Naive B cell (primary cell): ENCODE data around the gene MCFD2. TPM values are rescaled to one million over a fixed set of nuclear protein-coding genes. Genes with fewer than 3 reads are reported as not detected.
A peak's percentile ranks its signal among the peaks of the same experiment; 100 is the strongest.

Experiments
- ATAC-seq, 2 donors: fragments of 150-1000 bp; cut with Tn5 transposase; 2 replicates each; pipeline ENCODE4 v1.10.0; 2021; ENCODE audit warnings: low read depth in 2 of 2, mild to moderate bottlenecking in 2 of 2, moderate library complexity in 2 of 2
- DNase-seq: peaks from one replicate; pipeline ENCODE4 v3.0.0; 2022
- H3K27ac Mint-ChIP-seq, 6 donors: one replicate each; pipeline ENCODE4 v1.8.0; 2020 to 2022; ENCODE audit warnings: mild to moderate bottlenecking in 6 of 6, mixed read lengths in 6 of 6, moderate library complexity in 5 of 6, inconsistent platforms in 2 of 6
- H3K27me3 Mint-ChIP-seq, 3 donors: one replicate each; pipeline ENCODE4 v1.8.0; 2021 to 2022; ENCODE audit warnings: mixed read lengths in 3 of 3, mild to moderate bottlenecking in 1 of 3
- H3K36me3 Mint-ChIP-seq, 2 donors: one replicate each; pipeline ENCODE4 v1.8.0; 2020 to 2022; ENCODE audit warnings: mixed read lengths in 2 of 2, inconsistent platforms in 1 of 2, mild to moderate bottlenecking in 1 of 2
- H3K4me1 Mint-ChIP-seq, 3 donors: one replicate each; pipeline ENCODE4 v1.8.0; 2020 to 2022; ENCODE audit warnings: mixed read lengths in 3 of 3, inconsistent platforms in 1 of 3, mild to moderate bottlenecking in 1 of 3, moderate library complexity in 1 of 3
- H3K4me3 Mint-ChIP-seq, 8 donors: one replicate each; pipeline ENCODE4 v1.8.0; 2020 to 2022; ENCODE audit warnings: mild to moderate bottlenecking in 8 of 8, mixed read lengths in 8 of 8, moderate library complexity in 8 of 8, inconsistent platforms in 2 of 8
- H3K9me3 Mint-ChIP-seq, 7 donors: one replicate each; pipeline ENCODE4 v1.8.0; 2020 to 2022; ENCODE audit warnings: mixed read lengths in 7 of 7, mild to moderate bottlenecking in 5 of 7, inconsistent platforms in 2 of 7, moderate library complexity in 1 of 7
- polyA plus RNA-seq, 6 donors: library from polyadenylated mRNA; unstranded; fragments of 300-500 nt; fragmentation: Illumina TruSeq; gene quantifications; one replicate each; pipeline ENCODE4 v1.2.3, GENCODE V29; 2021; ENCODE audit warnings: low read depth in 6 of 6

The MCFD2 gene
- polyA plus RNA-seq, 6 donors from 2014 or later, result 26.3 to 43.3 (median 33.1) TPM

DNA sequence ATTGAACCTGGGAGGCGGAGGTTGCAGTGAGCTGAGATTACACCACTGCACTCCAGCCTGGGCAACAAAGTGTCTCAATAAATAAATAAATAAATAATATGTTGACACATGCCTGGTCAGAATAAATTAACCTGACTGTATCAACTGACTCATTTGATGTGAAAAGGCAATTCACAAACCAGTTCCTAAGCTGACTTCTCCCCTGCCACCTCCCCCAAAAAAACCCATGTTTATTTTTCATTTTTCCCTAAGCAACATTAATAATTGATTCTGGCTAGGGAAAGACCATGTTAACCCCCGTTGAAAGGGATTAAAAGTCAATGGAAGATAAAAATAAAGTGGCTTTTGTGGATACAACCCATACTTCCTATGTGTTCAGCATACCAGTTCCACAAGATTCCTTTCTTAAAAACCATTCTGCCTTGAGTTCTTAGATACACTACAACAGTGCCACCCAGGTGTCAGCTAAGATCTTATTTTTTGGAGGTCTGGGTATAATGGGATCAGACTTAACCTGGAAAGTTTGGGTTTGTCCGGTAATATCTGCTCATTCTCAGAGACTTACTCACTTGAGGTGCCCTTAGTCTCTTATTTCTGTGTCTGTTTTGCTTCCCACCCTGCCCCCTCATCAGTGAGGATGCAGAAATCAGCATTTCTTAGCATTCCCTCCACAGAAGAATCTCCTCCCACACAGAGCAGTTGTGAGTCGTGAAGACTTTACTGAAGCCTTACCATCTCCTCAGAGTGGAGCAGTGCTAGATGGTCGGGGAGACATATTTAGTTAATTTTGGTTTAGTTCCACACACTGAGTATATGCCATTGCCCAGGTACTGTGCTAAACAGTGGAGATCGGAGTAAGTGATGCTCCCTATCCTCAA, 10.1 kb upstream of the MCFD2 start:
- Mint-ChIP-seq H3K36me3 (peaks cover 16 to 22% of the 10 kb centered on the region in 2 donors), H3K4me3 (no peak overlapping the region), H3K4me1 (peaks cover 8 to 12% (median 11%) of the 10 kb centered on the region in 3 donors), H3K27ac (peak overlapping the region in 2 of 6 donors; percentile 54 to 60), H3K9me3 (peaks cover 0 to 11% (median 6%) of the 10 kb centered on the region in 7 donors), H3K27me3 (no peaks in the 10 kb centered on the region)
- DNase-seq, result no peak
- no peak for ATAC-seq

DNA sequence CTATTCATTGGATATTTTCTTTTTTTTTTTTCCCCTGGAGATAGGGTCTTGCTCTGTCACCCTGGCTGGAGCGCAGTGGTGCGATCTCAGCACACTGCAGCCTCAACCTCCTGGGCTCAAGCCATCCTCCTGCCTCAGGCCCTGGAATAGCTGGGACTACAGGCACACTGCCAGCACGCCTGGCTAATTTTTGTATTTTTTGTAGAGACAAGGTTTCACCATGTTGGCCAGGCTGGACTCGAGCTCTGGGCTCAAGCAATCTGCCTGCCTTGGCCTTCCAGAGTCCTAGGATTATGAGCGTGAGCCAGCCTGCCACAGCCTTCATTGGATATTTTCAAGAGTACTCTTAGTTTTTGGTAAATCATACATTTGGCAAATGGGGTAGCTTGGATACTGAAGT, 9.0 kb upstream of the MCFD2 start:
- no peak overlapping the region for H3K27ac Mint-ChIP-seq
- H3K4me3 Mint-ChIP-seq, result no peak overlapping the region
- peaks cover 0 to 11% (median 6%) of the 10 kb centered on the region in 7 donors for H3K9me3 Mint-ChIP-seq
- no peaks in the 10 kb centered on the region for H3K27me3 Mint-ChIP-seq
- ATAC-seq, result no peak
- peaks cover 16 to 18% of the 10 kb centered on the region in 2 donors for H3K36me3 Mint-ChIP-seq
- H3K4me1 Mint-ChIP-seq, result peaks cover 8 to 20% (median 16%) of the 10 kb centered on the region in 3 donors
- DNase-seq, result no peak

DNA sequence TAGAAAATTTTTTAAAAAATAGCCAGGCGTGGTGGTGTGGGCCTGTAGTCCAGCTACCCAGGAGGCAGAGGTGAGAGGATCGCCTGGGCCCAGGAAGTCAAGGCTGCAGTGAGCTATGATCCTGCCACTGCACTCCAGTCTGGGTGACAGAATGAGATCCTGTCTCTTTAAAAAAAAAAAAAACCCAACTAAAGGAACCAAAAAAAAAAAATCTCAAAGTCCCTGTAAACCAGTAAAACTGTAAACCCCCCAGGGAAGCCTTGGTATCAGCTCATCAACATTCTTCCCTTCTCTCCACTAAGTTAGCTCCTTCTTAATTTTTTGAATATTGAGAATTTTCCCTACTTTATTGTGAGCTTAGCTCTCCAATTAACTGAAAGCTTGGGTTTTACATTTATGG, 8.4 kb upstream of the MCFD2 start:
- peaks cover 0 to 11% (median 6%) of the 10 kb centered on the region in 7 donors for H3K9me3 Mint-ChIP-seq
- peaks cover 8 to 25% (median 18%) of the 10 kb centered on the region in 3 donors for H3K4me1 Mint-ChIP-seq
- no peak overlapping the region for H3K4me3 Mint-ChIP-seq
- no peak overlapping the region for H3K27ac Mint-ChIP-seq
- ATAC-seq (no peak), DNase-seq (no peak)
- peaks cover 16 to 17% of the 10 kb centered on the region in 2 donors for H3K36me3 Mint-ChIP-seq
- H3K27me3 Mint-ChIP-seq, result no peaks in the 10 kb centered on the region

DNA sequence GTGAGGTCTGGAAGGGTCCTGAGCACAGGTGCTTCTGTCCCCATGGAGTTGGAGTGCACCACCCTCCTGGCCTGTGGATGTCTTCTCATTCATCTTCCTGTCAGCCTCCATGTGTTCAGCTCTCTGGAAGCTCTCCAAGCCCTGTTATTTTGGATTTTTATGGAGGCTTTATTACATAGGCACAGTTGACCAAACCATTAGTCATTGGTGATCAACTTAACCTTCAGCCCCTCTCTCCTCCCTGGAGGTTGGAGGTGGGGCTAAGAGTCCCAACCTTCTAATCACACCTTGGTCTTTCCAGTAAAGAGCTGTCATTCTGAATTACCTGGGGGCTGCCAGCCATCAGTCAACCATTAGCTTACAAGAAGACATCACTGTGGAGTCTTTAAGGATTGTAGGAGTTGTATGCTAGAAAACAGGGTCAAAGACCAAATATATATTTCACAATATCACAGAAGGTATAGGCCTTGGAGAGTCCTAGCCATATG, 7.5 kb upstream of the MCFD2 start:
- H3K36me3 Mint-ChIP-seq, result peaks cover 16 to 17% of the 10 kb centered on the region in 2 donors
- DNase-seq (no peak), ATAC-seq (no peak)
- H3K4me1 Mint-ChIP-seq, result peaks cover 13 to 31% (median 21%) of the 10 kb centered on the region in 3 donors
- peaks cover 0 to 11% (median 6%) of the 10 kb centered on the region in 7 donors for H3K9me3 Mint-ChIP-seq
- no peaks in the 10 kb centered on the region for H3K27me3 Mint-ChIP-seq
- no peak overlapping the region for H3K4me3 Mint-ChIP-seq
- H3K27ac Mint-ChIP-seq, result no peak overlapping the region

DNA sequence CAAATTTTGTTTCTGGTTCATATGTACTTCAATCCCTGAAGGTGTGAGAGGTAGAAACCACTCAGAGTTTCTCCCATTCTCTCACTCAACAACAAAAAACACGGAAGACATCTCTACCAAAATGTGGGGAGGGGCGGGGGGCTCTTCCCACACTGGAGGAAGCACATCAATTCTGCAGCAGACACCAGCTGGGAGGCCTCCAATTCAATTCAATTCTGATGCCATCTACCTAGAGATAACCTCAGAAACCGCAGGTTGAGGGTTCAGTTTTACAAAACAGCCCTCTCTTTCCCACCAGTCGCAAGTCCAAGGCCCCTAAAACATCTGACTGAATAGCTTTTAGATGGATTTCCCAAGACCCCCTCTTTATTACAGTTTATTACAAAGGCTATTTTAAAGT, 7.0 kb upstream of the MCFD2 start:
- peak overlapping the region in 1 of 6 donors; percentile 64 for H3K27ac Mint-ChIP-seq
- no peaks in the 10 kb centered on the region for H3K27me3 Mint-ChIP-seq
- peaks cover 17 to 35% (median 26%) of the 10 kb centered on the region in 3 donors for H3K4me1 Mint-ChIP-seq
- DNase-seq (no peak), ATAC-seq (no peak)
- no peak overlapping the region for H3K4me3 Mint-ChIP-seq
- peaks cover 16 to 17% of the 10 kb centered on the region in 2 donors for H3K36me3 Mint-ChIP-seq
- peaks cover 0 to 11% (median 6%) of the 10 kb centered on the region in 7 donors for H3K9me3 Mint-ChIP-seq

DNA sequence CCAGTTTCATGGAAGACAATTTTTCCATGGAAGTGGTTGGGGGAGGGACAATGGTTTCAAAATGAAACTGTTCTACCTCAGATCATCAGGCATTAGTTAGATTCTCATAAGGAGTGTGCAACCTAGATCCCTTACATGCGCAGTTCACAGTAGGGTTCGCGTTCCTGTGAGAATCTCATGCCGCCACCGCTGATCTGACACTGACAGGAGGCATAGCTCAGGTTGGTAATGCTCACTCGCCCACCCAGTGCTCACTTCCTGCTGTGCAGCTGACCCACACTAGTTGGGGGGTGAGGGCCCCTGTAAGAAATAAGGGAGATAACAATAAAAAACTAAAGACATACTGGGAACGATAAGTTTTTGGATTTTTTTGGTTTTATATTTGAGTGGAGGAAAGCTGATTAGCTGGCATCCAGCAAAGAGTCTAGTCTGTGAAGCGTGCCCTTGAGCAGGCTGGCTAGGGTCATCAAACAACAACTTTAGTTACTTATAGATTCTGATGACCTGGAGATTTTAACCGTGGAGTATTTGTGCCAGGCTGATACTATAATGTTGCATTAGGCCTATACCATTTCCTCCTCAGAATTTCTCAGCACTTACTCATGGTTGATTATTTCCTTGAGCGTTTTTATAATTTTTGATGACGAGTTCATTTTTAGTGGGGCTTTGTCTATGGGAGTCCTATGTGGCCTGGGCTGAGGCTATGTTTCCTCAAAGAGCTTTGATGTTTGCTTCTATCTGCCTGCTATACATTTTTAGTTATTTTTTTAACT, 6.3 kb upstream of the MCFD2 start:
- DNase-seq (no peak), ATAC-seq (no peak)
- peaks cover 0 to 8% (median 3%) of the 10 kb centered on the region in 7 donors for H3K9me3 Mint-ChIP-seq
- peaks cover 25 to 43% (median 29%) of the 10 kb centered on the region in 3 donors for H3K4me1 Mint-ChIP-seq
- H3K4me3 Mint-ChIP-seq, result no peak overlapping the region
- H3K27me3 Mint-ChIP-seq, result no peaks in the 10 kb centered on the region
- peak overlapping the region in 2 of 6 donors; percentile 67 to 85 for H3K27ac Mint-ChIP-seq
- peaks cover 11 to 14% of the 10 kb centered on the region in 2 donors for H3K36me3 Mint-ChIP-seq

DNA sequence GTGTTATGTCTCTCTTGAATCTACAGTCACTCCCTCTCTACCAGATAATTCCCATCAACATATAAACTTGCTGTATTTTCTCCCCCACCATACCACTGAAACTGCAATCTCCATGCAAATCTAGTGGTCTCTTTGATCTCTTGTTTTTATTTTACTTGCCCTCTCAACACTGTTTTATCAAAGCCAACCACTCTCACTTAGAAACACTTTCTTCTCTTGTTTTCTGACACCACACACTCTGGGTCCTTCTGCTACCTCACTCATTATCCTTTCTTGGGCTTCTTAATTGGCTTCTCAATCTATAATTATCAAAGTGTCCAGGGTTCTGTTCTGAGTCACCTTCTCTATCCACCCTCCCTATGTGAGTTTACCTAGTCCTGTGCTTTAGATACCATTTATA, 2.0 kb upstream of the MCFD2 start:
- ATAC-seq, result no peak
- H3K27ac Mint-ChIP-seq, result peak overlapping the region in 5 of 6 donors; percentile 45 to 89 (median 66)
- no peaks in the 10 kb centered on the region for H3K27me3 Mint-ChIP-seq
- H3K4me1 Mint-ChIP-seq, result peaks cover 41 to 71% (median 57%) of the 10 kb centered on the region in 3 donors
- no peaks in the 10 kb centered on the region for H3K9me3 Mint-ChIP-seq
- peak overlapping the region; percentile 37 to 98 (median 92) for H3K4me3 Mint-ChIP-seq
- DNase-seq, result no peak
- peaks cover 0 to 4% of the 10 kb centered on the region in 2 donors for H3K36me3 Mint-ChIP-seq

DNA sequence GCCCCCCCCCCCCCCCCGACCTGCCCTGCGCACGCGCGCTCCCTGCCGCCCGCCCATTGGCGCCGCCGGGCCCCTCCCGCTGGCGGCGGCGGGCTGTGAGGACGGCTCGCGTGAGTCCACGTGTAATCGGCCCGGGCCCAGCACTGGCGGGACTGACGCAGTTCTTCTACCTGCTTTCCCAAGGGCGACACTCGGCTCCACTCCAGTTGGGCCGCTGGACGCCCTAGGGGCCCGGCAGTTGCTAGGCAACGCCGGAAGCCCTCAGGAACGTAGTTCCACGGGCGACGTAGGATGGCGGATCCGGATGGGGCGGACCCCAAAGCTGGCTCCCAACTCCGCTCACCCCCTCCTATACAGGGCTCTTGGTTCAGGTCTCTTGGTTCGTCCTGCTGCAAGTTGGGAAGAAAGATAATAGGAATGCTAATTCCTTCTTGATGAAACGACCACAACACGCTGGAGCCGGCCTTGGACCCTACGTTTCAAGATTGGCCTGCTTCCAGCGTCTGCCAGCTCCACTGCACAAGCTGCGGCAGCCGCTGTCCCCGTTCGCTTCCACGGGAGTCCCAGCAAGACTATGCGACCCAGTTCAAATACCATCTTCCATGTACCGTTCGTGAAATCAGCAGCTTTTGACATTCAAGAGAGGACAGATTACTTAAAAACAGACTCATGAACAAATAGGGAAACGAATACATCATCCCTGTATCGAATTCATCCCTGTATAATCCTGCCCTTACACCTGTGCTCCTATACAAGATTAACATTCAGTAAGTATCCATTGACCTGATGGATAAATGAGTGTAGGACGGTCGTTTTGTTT, 415 bp upstream of the MCFD2 start:
- DNase-seq, result peak; percentile 84
- peaks cover 41 to 72% (median 51%) of the 10 kb centered on the region in 3 donors for H3K4me1 Mint-ChIP-seq
- peak; percentile 85 for ATAC-seq
- no peaks in the 10 kb centered on the region for H3K36me3 Mint-ChIP-seq
- no peaks in the 10 kb centered on the region for H3K9me3 Mint-ChIP-seq
- no peaks in the 10 kb centered on the region for H3K27me3 Mint-ChIP-seq
- H3K4me3 Mint-ChIP-seq, result peak overlapping the region; percentile 86 to 98 (median 92)
- H3K27ac Mint-ChIP-seq, result peak overlapping the region; percentile 89 to 98 (median 97)

DNA sequence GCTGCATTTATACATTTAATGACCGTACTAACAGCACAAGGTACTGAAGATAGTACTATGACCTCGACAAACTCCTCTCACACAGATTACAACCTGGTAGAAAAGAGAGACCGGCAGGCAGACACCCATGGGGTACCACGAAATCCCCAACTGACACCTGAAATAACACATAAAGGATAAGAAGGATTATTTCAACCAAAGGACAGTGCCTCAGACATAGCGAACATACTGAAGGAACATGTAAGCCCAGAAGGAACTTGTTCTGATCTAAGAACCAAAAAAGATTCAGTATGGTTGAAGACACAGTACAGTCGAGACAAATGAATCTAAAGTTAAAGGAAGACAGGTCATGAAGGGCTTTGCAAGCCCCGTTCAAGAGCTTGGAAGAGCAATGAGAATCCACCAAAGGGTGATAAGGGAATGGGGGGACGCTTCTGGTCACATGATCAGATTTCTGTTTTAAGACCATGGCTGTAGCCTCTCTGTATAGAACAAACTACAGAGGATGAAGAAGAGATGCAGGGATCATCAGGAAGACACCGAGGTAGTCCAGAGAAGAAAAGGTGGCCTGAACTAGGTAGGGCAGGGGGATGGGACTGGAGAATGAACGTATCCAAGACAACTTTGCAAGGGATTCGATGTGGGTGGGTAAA, 902 bp downstream of the MCFD2 start:
- peak overlapping the region; percentile 84 to 99 (median 92) for H3K27ac Mint-ChIP-seq
- H3K4me1 Mint-ChIP-seq, result peaks cover 37 to 71% (median 54%) of the 10 kb centered on the region in 3 donors
- DNase-seq, result no peak

DNA sequence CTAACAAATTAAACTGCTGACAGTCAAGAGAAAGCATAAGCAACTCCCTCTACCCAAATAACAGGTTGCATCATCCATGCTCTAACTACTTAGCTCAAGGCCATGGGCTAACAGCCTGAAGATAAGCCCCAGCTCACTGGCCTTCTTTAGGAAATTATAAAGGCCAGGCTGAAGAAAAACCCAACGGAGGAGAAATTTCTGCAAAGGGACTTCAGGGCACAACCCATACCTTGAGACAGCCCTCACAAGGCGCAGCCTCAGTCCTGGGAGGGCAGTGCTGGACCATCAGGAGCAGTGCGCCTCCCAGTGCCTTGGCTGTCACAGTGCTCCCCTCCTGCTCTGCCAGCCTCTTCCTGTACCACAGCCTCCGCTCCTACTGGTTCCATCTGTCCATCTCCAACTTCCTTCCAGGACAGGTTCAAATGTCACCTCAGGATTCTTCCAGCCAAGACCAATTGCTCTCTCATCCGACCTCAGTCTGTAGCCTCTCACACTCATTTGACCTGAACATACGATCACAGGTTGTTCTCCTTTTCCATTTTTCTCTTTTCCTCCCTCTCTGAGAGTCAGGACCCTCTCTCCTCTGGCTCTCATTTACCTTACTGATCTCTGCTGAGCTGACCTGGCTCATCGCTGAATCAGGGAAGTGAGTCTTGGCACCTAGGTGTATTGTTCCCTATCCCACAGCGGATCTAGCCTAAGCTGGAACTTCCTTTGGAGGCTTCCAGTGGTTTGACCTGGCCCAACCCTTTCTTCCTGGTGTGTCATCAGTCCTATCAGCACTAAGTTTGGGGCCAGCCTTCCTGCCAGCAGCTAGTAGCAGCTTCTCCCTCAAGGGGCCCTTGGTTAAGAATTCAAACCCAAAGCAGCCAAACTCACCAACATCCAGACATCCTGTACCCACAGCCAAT, 1.9 kb downstream of the MCFD2 start:
- no peak for DNase-seq

More for the DNA sequence above, 902 bp downstream of the MCFD2 start:
- Mint-ChIP-seq H3K36me3 (peaks cover 0 to 3% of the 10 kb centered on the region in 2 donors), H3K4me3 (peak overlapping the region; percentile 86 to 99 (median 94)), H3K27me3 (no peaks in the 10 kb centered on the region), H3K9me3 (no peaks in the 10 kb centered on the region)
- no peak for ATAC-seq

DNA sequence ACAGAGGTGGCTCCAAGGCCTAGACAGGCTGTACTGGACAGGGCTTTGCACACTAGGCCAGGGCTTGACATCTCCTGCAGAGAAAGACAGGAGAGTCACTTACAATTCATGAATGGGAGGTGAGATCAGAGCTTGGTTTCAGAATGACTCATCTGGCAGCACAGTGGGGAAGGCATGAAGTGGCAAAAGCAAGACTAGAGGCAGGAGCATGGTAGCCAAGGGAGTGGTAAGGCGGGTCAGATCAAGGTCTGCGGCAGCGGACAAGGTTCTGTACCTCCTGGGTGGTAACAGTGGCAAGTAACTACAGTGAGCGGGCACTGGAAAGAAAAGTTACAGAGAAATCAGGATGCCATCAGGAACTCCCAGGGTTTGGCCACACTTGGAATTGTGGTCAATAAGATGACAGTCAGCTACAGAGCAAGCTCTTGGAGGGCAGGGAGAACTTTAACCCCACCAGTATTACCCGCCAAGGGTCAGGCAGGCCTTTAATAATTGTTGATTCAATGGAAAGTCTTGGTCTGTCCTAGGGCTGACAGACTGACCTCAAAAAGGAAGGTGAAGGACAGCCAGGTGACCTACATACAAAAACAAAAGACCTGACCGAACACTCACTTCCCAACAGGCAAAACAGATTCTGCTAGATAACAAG, 5.7 kb downstream of the MCFD2 start:
- no peaks in the 10 kb centered on the region for H3K27me3 Mint-ChIP-seq
- H3K27ac Mint-ChIP-seq, result peak overlapping the region in 1 of 6 donors; percentile 69
- no peak for DNase-seq
- H3K4me3 Mint-ChIP-seq, result peak overlapping the region in 1 of 8 donors; percentile 42
- no peaks in the 10 kb centered on the region for H3K9me3 Mint-ChIP-seq
- peaks cover 25 to 27% of the 10 kb centered on the region in 2 donors for H3K36me3 Mint-ChIP-seq
- no peak for ATAC-seq
- peaks cover 33 to 39% (median 36%) of the 10 kb centered on the region in 3 donors for H3K4me1 Mint-ChIP-seq

More for the DNA sequence above, 1.9 kb downstream of the MCFD2 start:
- H3K9me3 Mint-ChIP-seq, result no peaks in the 10 kb centered on the region
- peaks cover 39 to 62% (median 60%) of the 10 kb centered on the region in 3 donors for H3K4me1 Mint-ChIP-seq
- no peaks in the 10 kb centered on the region for H3K27me3 Mint-ChIP-seq
- peak overlapping the region in 3 of 6 donors; percentile 68 to 89 (median 89) for H3K27ac Mint-ChIP-seq
- H3K36me3 Mint-ChIP-seq, result peaks cover 5 to 12% of the 10 kb centered on the region in 2 donors
- no peak for ATAC-seq
- H3K4me3 Mint-ChIP-seq, result peak overlapping the region in 5 of 8 donors; percentile 88 to 99 (median 97)
